Mucosa of rectum (tissue), 2 donors: ENCODE data around the gene FBXO15.
A peak's percentile ranks its signal among the peaks of the same experiment; 100 is the strongest.

Experiments
- H3K27ac ChIP-seq, 2 donors: one replicate each; pipeline ENCODE4 v1.7.0; 2013; ENCODE audit warnings: inconsistent platforms in 2 of 2, low read depth in 2 of 2, low read length in 2 of 2
- H3K27me3 ChIP-seq, 2 donors: one replicate each; pipeline ENCODE4 v1.7.0; 2013; ENCODE audit warnings: low read length in 2 of 2; ENCODE audit not compliant: control insufficient read depth in 2 of 2, insufficient read depth in 2 of 2
- H3K36me3 ChIP-seq, 2 donors: one replicate each; pipeline ENCODE4 v1.7.0; 2013; ENCODE audit warnings: low read length in 2 of 2; ENCODE audit not compliant: control insufficient read depth in 2 of 2, insufficient read depth in 2 of 2
- H3K4me1 ChIP-seq, 2 donors: one replicate each; pipeline ENCODE4 v1.7.0; 2013; ENCODE audit warnings: low read length in 2 of 2, mild to moderate bottlenecking in 1 of 2; ENCODE audit not compliant: control insufficient read depth in 2 of 2, insufficient read depth in 2 of 2
- H3K4me3 ChIP-seq, 2 donors: one replicate each; pipeline ENCODE4 v1.7.0; 2013; ENCODE audit warnings: low read length in 2 of 2
- H3K9ac ChIP-seq, 2 donors: one replicate each; pipeline ENCODE4 v1.7.0; 2013; ENCODE audit warnings: low read length in 2 of 2, low read depth in 1 of 2, mild to moderate bottlenecking in 1 of 2
- H3K9me3 ChIP-seq, 2 donors: one replicate each; pipeline ENCODE4 v1.7.0; 2013; ENCODE audit warnings: low read length in 2 of 2; ENCODE audit not compliant: control insufficient read depth in 2 of 2
- donor health status: healthy.
- donor health status: Normal muscosa, but diverticular disease.

FBXO15 gene

GRCh38 chr18:74182335-74182734, 34.7 kb upstream of the FBXO15 start:
- no peaks in the 10 kb centered on the region for H3K4me1 ChIP-seq
- no peak overlapping the region for H3K9ac ChIP-seq
- peaks cover 0 to 3% of the 10 kb centered on the region in 2 donors for H3K27me3 ChIP-seq
- no peak overlapping the region for H3K4me3 ChIP-seq
- no peaks in the 10 kb centered on the region for H3K36me3 ChIP-seq
- no peak overlapping the region for H3K27ac ChIP-seq
- no peaks in the 10 kb centered on the region for H3K9me3 ChIP-seq

- no peaks in the 10 kb centered on the region for H3K36me3 ChIP-seq
- no peaks in the 10 kb centered on the region for H3K9me3 ChIP-seq
- peaks cover 0 to 3% of the 10 kb centered on the region in 2 donors for H3K27me3 ChIP-seq
- no peak overlapping the region for H3K27ac ChIP-seq
- no peaks in the 10 kb centered on the region for H3K4me1 ChIP-seq
- no peak overlapping the region for H3K9ac ChIP-seq
- no peak overlapping the region for H3K4me3 ChIP-seq
Measured at GRCh38 chr18:74179623-74180199, 32.1 kb upstream of the FBXO15 start.

- Histone ChIP-seq H3K9me3 (no peaks in the 10 kb centered on the region), H3K4me1 (no peaks in the 10 kb centered on the region), H3K9ac (no peak overlapping the region), H3K27me3 (no peaks in the 10 kb centered on the region), H3K27ac (no peak overlapping the region), H3K36me3 (no peaks in the 10 kb centered on the region), H3K4me3 (no peak overlapping the region)
Measured at GRCh38 chr18:74178884-74179283, 31.2 kb upstream of the FBXO15 start.

- no peak overlapping the region for H3K9ac ChIP-seq
- H3K27ac ChIP-seq = no peak overlapping the region
- H3K27me3 ChIP-seq = no peaks in the 10 kb centered on the region
- H3K4me1 ChIP-seq = no peaks in the 10 kb centered on the region
- H3K9me3 ChIP-seq = no peaks in the 10 kb centered on the region
- no peak overlapping the region for H3K4me3 ChIP-seq
- no peaks in the 10 kb centered on the region for H3K36me3 ChIP-seq
Measured at GRCh38 chr18:74175658-74176057, 28.0 kb upstream of the FBXO15 start.

GRCh38 chr18:74173434-74173750, 25.8 kb upstream of the FBXO15 start:
- Histone ChIP-seq H3K9ac (no peak overlapping the region), H3K4me3 (no peak overlapping the region), H3K36me3 (no peaks in the 10 kb centered on the region), H3K9me3 (no peaks in the 10 kb centered on the region), H3K27ac (no peak overlapping the region), H3K27me3 (no peaks in the 10 kb centered on the region), H3K4me1 (no peaks in the 10 kb centered on the region)

GRCh38 chr18:74172697-74173433, 25.2 kb upstream of the FBXO15 start:
- H3K27me3 ChIP-seq = no peaks in the 10 kb centered on the region
- H3K27ac ChIP-seq = no peak overlapping the region
- no peak overlapping the region for H3K9ac ChIP-seq
- H3K4me1 ChIP-seq = no peaks in the 10 kb centered on the region
- H3K4me3 ChIP-seq = no peak overlapping the region
- no peaks in the 10 kb centered on the region for H3K36me3 ChIP-seq
- no peaks in the 10 kb centered on the region for H3K9me3 ChIP-seq

- H3K4me1 ChIP-seq = no peaks in the 10 kb centered on the region
- no peaks in the 10 kb centered on the region for H3K9me3 ChIP-seq
- peak overlapping the region; percentile 38 to 65 for H3K4me3 ChIP-seq
- peak overlapping the region in 1 of 2 donors; percentile 33 for H3K9ac ChIP-seq
- H3K27me3 ChIP-seq = no peaks in the 10 kb centered on the region
- no peak overlapping the region for H3K27ac ChIP-seq
- no peaks in the 10 kb centered on the region for H3K36me3 ChIP-seq
Measured at GRCh38 chr18:74171910-74172606, 24.4 kb upstream of the FBXO15 start.

GRCh38 chr18:74166386-74166785, 18.8 kb upstream of the FBXO15 start:
- no peak overlapping the region for H3K27ac ChIP-seq
- H3K4me3 ChIP-seq = no peak overlapping the region
- no peaks in the 10 kb centered on the region for H3K9me3 ChIP-seq
- H3K27me3 ChIP-seq = no peaks in the 10 kb centered on the region
- H3K9ac ChIP-seq = no peak overlapping the region
- H3K36me3 ChIP-seq = peaks cover 5 to 6% of the 10 kb centered on the region in 2 donors
- H3K4me1 ChIP-seq = peaks cover 2% of the 10 kb centered on the region in 2 donors

GRCh38 chr18:74163019-74163660, 15.5 kb upstream of the FBXO15 start:
- peaks cover 15 to 35% of the 10 kb centered on the region in 2 donors for H3K36me3 ChIP-seq
- H3K9ac ChIP-seq = no peak overlapping the region
- H3K4me1 ChIP-seq = peaks cover 2% of the 10 kb centered on the region in 2 donors
- H3K27me3 ChIP-seq = no peaks in the 10 kb centered on the region
- H3K9me3 ChIP-seq = no peaks in the 10 kb centered on the region
- H3K4me3 ChIP-seq = no peak overlapping the region
- no peak overlapping the region for H3K27ac ChIP-seq

- H3K9me3 ChIP-seq = no peaks in the 10 kb centered on the region
- no peak overlapping the region for H3K9ac ChIP-seq
- H3K27ac ChIP-seq = no peak overlapping the region
- peaks cover 19 to 41% of the 10 kb centered on the region in 2 donors for H3K36me3 ChIP-seq
- no peaks in the 10 kb centered on the region for H3K27me3 ChIP-seq
- H3K4me3 ChIP-seq = no peak overlapping the region
- H3K4me1 ChIP-seq = peaks cover 0 to under 1% of the 10 kb centered on the region in 2 donors
Measured at GRCh38 chr18:74155276-74155675, 7.6 kb upstream of the FBXO15 start.
